Renal pelvis (tissue), 4 donors: Measurements from ENCODE around the gene KRCC1. TPM values are rescaled to one million over a fixed set of nuclear protein-coding genes. Genes with fewer than 3 reads are reported as not detected.

ENCODE experiments used
- DNase-seq: peaks from one replicate; pipeline ENCODE4 v3.0.0-alpha.2; 2013
- polyA plus RNA-seq, 3 donors: library from polyadenylated mRNA; unstranded; fragments of 120-200 nt; gene quantifications; one replicate each; pipeline ENCODE4 v1.2.1, GENCODE V29; 2013; ENCODE audit not compliant: insufficient read length in 3 of 3

Gene KRCC1
- polyA plus RNA-seq, 3 donors, result 49.5 to 57.0 (median 50.7) TPM

GRCh38 chr2:88081924-88082608 is 26.5 kb upstream of the KRCC1 start:
- DNase-seq, result no peak

GRCh38 chr2:88080545-88080944 is 25.0 kb upstream of the KRCC1 start:
- no peak for DNase-seq

- no peak for DNase-seq
Measured at GRCh38 chr2:88078643-88079172, 23.1 kb upstream of the KRCC1 start.

- DNase-seq, result no peak
Measured at GRCh38 chr2:88077080-88077479, 21.5 kb upstream of the KRCC1 start.

- no peak for DNase-seq
Measured at GRCh38 chr2:88074854-88075292, 19.3 kb upstream of the KRCC1 start.

- DNase-seq, result no peak
Measured at GRCh38 chr2:88074150-88074549, 18.6 kb upstream of the KRCC1 start.

GRCh38 chr2:88071365-88071764 is 15.8 kb upstream of the KRCC1 start:
- DNase-seq, result no peak

- DNase-seq, result no peak
Measured at GRCh38 chr2:88070055-88070454, 14.5 kb upstream of the KRCC1 start.

GRCh38 chr2:88069117-88069516 is 13.5 kb upstream of the KRCC1 start:
- DNase-seq, result no peak

- no peak for DNase-seq
Measured at GRCh38 chr2:88068044-88068443, 12.5 kb upstream of the KRCC1 start.

GRCh38 chr2:88067598-88067997 is 12.0 kb upstream of the KRCC1 start, which contains the start of gene SMYD1:
Gene SMYD1 (plus strand): TSS chr2:88067825. CDS start chr2:88067865, 40 bp downstream.
- no peak for DNase-seq

GRCh38 chr2:88067189-88067588 is 11.6 kb upstream of the KRCC1 start:
- no peak for DNase-seq

- no peak for DNase-seq
Measured at GRCh38 chr2:88066543-88066942, 11.0 kb upstream of the KRCC1 start.

- no peak for DNase-seq
Measured at GRCh38 chr2:88061295-88061694, 5.7 kb upstream of the KRCC1 start.

- DNase-seq, result no peak
Measured at GRCh38 chr2:88060907-88061275, 5.3 kb upstream of the KRCC1 start.

- DNase-seq, result no peak
Measured at GRCh38 chr2:88059979-88060906, 4.7 kb upstream of the KRCC1 start.

GRCh38 chr2:88058191-88058590 is 2.6 kb upstream of the KRCC1 start:
- no peak for DNase-seq

- DNase-seq, result no peak
Measured at GRCh38 chr2:88057437-88057844, 1.9 kb upstream of the KRCC1 start.

GRCh38 chr2:88054782-88055370 is 707 bp downstream of the KRCC1 start:
- no peak for DNase-seq

- no peak for DNase-seq
Measured at GRCh38 chr2:88053934-88054781, 1.4 kb downstream of the KRCC1 start.

- DNase-seq, result no peak
Measured at GRCh38 chr2:88053296-88053695, 2.3 kb downstream of the KRCC1 start.
